Mucosa of stomach (tissue), 1 donor: ENCODE measurements around the gene MEX3C.

ENCODE experiments used
- H3K27me3 ChIP-seq: one replicate; pipeline ENCODE4 v1.7.0; 2013; ENCODE audit warnings: mild to moderate bottlenecking, low read length; ENCODE audit not compliant: control insufficient read depth, insufficient read depth
- H3K36me3 ChIP-seq: one replicate; pipeline ENCODE4 v1.7.0; 2013; ENCODE audit warnings: low read length; ENCODE audit not compliant: control insufficient read depth, insufficient read depth
- H3K4me1 ChIP-seq: one replicate; pipeline ENCODE4 v1.7.0; 2013; ENCODE audit warnings: mild to moderate bottlenecking, low read length; ENCODE audit not compliant: control insufficient read depth, insufficient read depth
- H3K4me3 ChIP-seq: one replicate; pipeline ENCODE4 v1.7.0; 2013; ENCODE audit warnings: low read length
- H3K9ac ChIP-seq: one replicate; pipeline ENCODE4 v1.7.0; 2013; ENCODE audit warnings: mild to moderate bottlenecking, low read length, moderate library complexity
- H3K9me3 ChIP-seq: one replicate; pipeline ENCODE4 v1.7.0; 2013; ENCODE audit warnings: mild to moderate bottlenecking, low read length, moderate library complexity; ENCODE audit not compliant: control insufficient read depth
- donor health status: Pancreatic carcinoma.

MEX3C gene

DNA sequence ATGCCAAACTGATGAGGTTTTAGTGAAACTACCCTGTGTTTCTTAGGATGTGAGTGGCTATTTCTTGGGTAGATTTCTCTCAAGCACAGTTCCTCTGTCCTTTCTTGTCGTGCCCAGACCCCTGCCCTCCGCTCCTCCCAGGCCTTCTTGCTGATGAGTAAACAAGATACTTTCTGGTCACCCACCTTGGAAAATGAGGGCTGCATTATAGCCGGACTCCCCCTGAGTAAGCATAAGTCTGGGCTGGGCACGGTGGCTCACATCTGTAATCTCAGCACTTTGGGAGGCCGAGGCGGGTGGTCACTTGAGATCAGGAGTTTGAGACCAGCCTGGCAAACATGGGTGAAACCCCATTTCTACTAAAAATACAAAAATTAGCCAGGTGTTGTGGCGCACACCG is 58.5 kb downstream of the MEX3C start:
- Histone ChIP-seq H3K36me3 (no peaks in the 10 kb centered on the region), H3K9me3 (no peaks in the 10 kb centered on the region), H3K4me1 (no peaks in the 10 kb centered on the region), H3K4me3 (no peak overlapping the region), H3K27me3 (no peaks in the 10 kb centered on the region), H3K9ac (no peak overlapping the region)

DNA sequence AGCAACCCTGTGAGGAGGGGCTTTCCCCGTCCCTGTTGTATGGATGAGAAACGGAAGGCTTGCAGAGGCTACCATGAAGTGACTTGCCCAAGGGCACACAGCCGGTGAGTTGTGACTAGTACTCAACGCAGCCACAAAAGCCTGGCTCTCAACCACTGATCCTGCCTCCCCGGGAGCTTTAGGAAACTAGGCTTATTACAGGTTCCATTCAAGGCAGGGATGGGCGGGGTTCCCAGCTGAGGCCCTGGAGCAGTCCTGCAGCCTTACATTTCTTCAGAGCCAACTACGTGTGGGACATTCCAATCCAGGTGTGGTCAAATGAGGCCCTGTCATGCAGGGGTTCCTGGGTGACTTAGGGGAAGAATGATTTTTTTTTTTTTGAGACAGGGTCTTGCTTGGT is 59.6 kb downstream of the MEX3C start:
- H3K36me3 ChIP-seq, result no peaks in the 10 kb centered on the region
- H3K27me3 ChIP-seq, result no peaks in the 10 kb centered on the region
- H3K9ac ChIP-seq, result no peak overlapping the region
- no peak overlapping the region for H3K4me3 ChIP-seq
- no peaks in the 10 kb centered on the region for H3K9me3 ChIP-seq
- H3K4me1 ChIP-seq, result no peaks in the 10 kb centered on the region

DNA sequence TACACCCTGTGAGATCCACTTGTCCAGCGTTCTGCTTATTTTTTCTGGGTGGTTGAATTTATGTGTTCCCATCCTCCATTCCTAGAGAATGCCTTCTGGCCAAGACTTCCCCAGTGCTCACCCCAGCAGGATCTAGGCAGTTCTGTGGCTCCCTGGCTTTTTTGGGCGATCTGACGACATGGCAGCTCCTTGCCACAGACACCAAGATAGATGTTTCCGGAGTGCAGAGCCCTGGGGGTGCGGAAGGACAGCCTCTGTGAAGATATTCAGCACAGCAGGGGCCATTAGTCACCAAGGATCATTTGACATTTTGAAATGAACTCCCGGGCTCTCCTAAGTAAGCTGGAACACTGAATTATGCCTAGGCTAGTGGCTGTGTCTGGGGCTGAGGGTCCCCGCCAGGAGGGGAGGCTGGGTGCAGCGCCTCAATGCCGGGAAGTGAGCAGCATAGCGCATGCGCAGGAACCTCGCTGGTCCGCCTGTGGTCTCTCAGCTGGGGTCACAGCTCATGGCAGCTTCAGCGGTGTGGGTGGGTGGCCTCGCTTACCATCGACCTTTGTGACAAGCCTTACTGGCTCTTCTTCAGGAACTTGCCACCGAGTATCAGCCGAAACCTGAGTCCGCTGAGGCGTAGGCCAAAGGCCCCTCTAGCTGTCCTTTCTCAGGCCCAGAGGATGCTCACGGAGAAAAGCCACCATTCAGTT is 60.3 kb downstream of the MEX3C start:
- H3K4me3 ChIP-seq, result no peak overlapping the region
- H3K27me3 ChIP-seq, result no peaks in the 10 kb centered on the region

DNA sequence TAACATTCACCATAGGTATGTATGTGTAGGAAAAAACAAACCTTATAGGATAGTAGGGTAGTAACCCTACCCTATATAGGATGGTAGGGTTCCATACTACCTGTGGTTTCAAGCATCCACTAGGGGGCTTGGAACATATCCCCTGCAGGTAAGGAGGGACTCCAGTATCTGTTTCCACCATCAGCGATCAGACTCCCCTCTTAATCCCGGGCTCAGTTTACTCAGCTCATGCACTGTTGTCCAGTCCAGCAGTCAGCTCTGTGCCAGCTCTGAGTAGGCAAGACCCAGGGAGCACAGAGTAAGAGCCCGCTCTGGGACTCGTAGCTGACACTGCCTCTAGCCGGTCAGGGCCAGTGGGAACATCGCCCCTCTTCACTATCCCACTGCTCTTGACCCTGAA is 61.7 kb downstream of the MEX3C start:
- Histone ChIP-seq H3K27me3 (no peaks in the 10 kb centered on the region), H3K4me3 (no peak overlapping the region), H3K9me3 (no peaks in the 10 kb centered on the region), H3K36me3 (no peaks in the 10 kb centered on the region), H3K9ac (no peak overlapping the region), H3K4me1 (no peaks in the 10 kb centered on the region)

More for the DNA sequence above, 60.3 kb downstream of the MEX3C start:
- H3K36me3 ChIP-seq, result no peaks in the 10 kb centered on the region
- H3K9me3 ChIP-seq, result no peaks in the 10 kb centered on the region
- H3K9ac ChIP-seq, result no peak overlapping the region
- no peaks in the 10 kb centered on the region for H3K4me1 ChIP-seq

DNA sequence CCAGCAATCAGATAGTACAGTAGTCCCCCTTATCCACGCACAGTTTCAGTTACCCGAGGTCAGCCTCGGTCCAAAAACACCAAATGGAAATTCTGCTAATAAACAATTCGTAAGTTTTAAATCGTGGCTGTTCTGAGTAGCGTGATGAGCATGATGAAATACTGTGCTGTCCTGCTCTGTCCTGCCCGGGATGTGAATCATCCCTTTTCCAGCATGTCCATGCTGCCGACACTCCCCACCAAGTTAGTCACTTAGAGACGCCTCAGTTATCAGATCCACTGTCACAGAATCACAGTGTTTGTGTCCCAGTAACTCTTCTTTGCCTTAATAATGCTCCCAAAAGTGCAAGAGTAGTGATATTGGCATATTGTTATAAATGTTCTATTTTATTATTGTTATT is 62.1 kb downstream of the MEX3C start:
- no peak overlapping the region for H3K9ac ChIP-seq

DNA sequence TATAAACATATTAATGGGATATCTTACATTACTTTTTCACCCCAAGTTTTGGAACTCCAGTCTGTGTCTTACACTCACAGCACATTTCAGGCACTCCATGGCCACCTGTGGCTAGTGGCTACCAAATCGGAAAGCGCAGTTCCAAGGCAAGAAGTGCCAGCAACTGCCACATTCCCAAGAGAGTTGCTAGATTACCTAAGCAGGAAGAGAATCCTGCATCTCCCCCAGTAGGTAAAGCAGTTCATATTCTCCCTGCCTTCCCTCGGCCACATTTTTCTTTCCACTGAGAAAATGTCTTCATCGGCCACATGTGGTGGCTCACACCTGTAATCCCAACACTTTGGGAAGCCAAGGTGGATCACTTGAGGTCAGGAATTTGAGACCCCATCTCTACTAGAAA is 62.8 kb downstream of the MEX3C start:
- Histone ChIP-seq H3K9ac (no peak overlapping the region), H3K4me1 (no peaks in the 10 kb centered on the region), H3K27me3 (no peaks in the 10 kb centered on the region), H3K4me3 (no peak overlapping the region), H3K9me3 (no peaks in the 10 kb centered on the region), H3K36me3 (no peaks in the 10 kb centered on the region)

More for the DNA sequence above, 62.1 kb downstream of the MEX3C start:
- Histone ChIP-seq H3K36me3 (no peaks in the 10 kb centered on the region), H3K4me3 (no peak overlapping the region), H3K4me1 (no peaks in the 10 kb centered on the region), H3K9me3 (no peaks in the 10 kb centered on the region), H3K27me3 (no peaks in the 10 kb centered on the region)

DNA sequence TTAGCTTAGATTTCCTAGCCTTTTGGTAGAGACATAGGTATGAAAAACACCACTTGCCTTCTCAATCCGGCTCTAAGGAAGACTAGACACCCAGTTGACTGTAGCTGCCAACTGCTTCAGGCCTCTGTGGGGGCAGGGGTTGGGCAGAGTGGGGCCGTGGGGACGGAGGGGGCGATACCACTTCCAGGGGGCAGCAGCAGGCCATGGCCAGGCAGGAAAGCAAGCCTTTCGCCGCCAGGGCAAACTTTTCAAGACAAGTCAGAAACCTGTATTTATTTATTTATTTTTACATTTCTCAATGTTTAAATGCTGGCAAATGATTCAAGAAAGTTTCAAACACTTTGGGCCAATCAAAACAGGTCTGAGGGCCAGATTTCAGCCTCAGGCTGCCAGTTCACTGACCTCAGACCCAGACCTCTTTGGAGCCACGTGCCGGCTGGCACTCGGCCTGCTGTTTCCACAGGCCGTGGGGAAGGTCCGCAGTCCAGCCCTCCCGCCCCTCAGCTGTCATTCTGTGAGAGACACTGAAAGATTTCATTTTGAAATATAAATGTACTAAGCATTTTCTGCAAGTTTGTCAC is 63.8 kb downstream of the MEX3C start:
- no peaks in the 10 kb centered on the region for H3K36me3 ChIP-seq

DNA sequence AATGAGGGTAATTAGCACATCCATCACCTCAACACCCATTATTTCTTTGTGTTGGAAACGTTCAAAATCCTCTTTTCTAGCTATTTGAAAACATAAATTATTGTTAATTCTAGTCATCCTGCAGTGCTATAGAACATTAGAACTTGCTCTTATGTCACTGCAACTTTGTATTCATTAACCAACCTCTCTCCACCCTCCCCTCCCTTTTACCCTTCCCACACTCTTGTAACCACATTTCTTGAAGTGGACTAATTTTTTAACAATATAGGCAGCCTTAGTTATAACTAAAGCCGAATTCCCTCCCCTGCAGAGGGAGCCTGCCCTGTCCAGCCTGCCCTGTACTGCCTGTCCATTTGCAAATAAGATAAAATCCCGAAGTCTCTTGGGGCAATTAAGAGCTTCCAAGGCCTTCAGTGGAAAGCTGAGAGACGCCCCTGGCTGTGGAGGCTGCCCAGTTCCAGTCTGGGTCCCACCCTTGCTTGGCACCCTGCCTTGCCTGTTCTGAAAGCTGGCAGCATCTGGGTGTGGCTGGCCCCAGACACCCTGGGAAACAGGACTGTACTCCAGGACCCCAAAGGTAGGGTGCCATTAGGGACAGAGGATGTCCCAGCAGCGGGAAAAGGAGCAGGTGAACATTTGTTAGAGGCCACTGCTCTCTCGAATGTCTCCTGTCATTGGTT is 65.1 kb downstream of the MEX3C start:
- no peaks in the 10 kb centered on the region for H3K4me1 ChIP-seq
- no peak overlapping the region for H3K9ac ChIP-seq
- H3K9me3 ChIP-seq, result no peaks in the 10 kb centered on the region
- no peaks in the 10 kb centered on the region for H3K27me3 ChIP-seq
- no peaks in the 10 kb centered on the region for H3K36me3 ChIP-seq
- no peak overlapping the region for H3K4me3 ChIP-seq

More for the DNA sequence above, 63.8 kb downstream of the MEX3C start:
- Histone ChIP-seq H3K4me3 (no peak overlapping the region), H3K27me3 (no peaks in the 10 kb centered on the region), H3K9ac (no peak overlapping the region), H3K9me3 (no peaks in the 10 kb centered on the region), H3K4me1 (no peaks in the 10 kb centered on the region)

DNA sequence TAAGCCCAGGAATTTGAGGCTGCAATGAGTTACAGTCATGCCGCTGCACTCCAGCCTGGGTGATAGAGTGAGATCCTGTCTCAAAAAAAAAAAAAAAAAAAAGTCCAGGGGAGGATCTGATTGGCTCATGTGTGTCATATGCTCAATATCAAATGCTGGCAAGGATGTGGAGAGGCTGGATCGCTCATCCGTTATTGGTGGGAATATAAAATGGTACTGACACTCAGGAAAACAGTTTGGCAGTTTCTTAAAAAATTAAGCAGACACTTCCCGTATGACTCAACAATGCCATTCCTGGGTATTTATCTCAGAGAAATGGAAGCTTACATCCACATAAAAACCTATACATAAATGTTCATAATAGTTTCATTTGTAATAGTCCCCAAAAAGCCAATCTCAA is 68.9 kb downstream of the MEX3C start:
- H3K9ac ChIP-seq, result no peak overlapping the region
- no peak overlapping the region for H3K4me3 ChIP-seq
- H3K4me1 ChIP-seq, result no peaks in the 10 kb centered on the region

DNA sequence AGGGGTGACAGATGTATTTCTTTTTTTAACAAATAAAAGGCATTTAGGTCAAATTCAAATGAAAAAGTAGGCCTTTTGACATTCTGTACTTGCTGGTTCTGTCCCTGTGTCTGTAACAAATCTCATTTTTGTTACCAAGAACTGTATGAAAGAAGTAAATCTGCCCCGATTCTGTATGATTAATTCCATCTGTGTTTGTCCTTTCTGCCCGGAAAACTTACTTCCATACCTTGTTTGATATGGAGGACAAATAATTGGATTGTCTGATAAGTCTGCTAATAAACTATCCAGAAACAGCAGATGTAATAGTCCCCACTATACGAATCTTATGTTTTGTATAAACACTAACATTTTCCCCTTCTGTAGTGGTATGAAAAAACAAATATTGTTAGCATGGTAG is 69.8 kb downstream of the MEX3C start:
- no peaks in the 10 kb centered on the region for H3K4me1 ChIP-seq

More for the DNA sequence above, 68.9 kb downstream of the MEX3C start:
- H3K9me3 ChIP-seq, result no peaks in the 10 kb centered on the region
- no peaks in the 10 kb centered on the region for H3K27me3 ChIP-seq
- no peaks in the 10 kb centered on the region for H3K36me3 ChIP-seq

DNA sequence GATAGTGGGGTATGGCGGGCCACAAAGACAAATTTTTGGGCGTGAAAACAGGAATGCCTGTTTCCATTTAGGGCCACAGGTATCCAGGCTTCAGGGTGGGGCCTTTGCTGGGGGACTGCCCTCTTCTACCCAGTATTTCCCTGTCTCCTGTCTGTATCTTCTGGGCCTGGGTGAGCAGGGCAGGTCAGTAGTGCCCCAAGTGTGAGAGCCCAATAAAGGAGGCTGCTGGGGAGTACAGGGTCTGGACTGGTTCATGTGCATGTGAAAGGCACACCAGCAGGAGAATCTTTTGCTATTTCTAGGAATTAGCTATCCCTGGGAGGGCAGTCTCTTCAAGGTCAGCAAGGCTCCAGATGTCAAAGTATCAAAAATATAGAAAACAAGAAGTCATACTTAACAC is 71.5 kb downstream of the MEX3C start:
- H3K4me1 ChIP-seq, result no peaks in the 10 kb centered on the region
- no peaks in the 10 kb centered on the region for H3K36me3 ChIP-seq
- no peaks in the 10 kb centered on the region for H3K27me3 ChIP-seq
- H3K9ac ChIP-seq, result no peak overlapping the region
- H3K4me3 ChIP-seq, result no peak overlapping the region
- no peaks in the 10 kb centered on the region for H3K9me3 ChIP-seq

More for the DNA sequence above, 69.8 kb downstream of the MEX3C start:
- Histone ChIP-seq H3K9ac (no peak overlapping the region), H3K27me3 (no peaks in the 10 kb centered on the region), H3K9me3 (no peaks in the 10 kb centered on the region), H3K4me3 (no peak overlapping the region), H3K36me3 (no peaks in the 10 kb centered on the region)
